Lower leg skin (tissue), 4 donors: ENCODE results near the gene TTC3. TPM values are rescaled to one million over a fixed set of nuclear protein-coding genes. Genes with fewer than 3 reads are reported as not detected.

Experiments used
- DNase-seq, 2 donors: peaks; one replicate each; pipeline ENCODE4 v3.0.0-alpha.2; 2019; ENCODE audit warnings: low spot score in 2 of 2
- H3K4me3 ChIP-seq: fragments of 200-600 bp; sonication (generic); 2 replicates; pipeline ENCODE4 v1.5.1; 2017; ENCODE audit warnings: mild to moderate bottlenecking, low read depth; ENCODE audit not compliant: poor library complexity, severe bottlenecking
- POLR2A ChIP-seq, 2 donors: fragments of 450-650 bp; IDR thresholded peaks; one replicate each; pipeline ENCODE4 v1.6.1; 2016 to 2017; ENCODE audit warnings: antibody characterized with exemption in 2 of 2, mild to moderate bottlenecking in 1 of 2, moderate library complexity in 1 of 2
- WGBS, 2 donors: methylation state at CpG; one replicate each; pipeline ENCODE4 v1.1.5; 2018; 5-methylcytosine and 5-hydroxymethylcytosine counted together
- intact Hi-C: fragments of 100-400 bp; cut with DNase I; formaldehyde crosslinking; loops from one replicate; pipeline ENCODE4 v1.15.0; 2023; ENCODE audit warnings: low total_unique reads
- total RNA-seq, 4 donors: library from RNA; depleted of rRNA; stranded (reverse); fragments of >200 nt; gene quantifications; one replicate each; pipeline ENCODE4 v1.1.0, GENCODE V29; 2016
- TF ChIP-seq, protein P1 (sequence below), 3 donors: fragments of 450-650 bp; IDR thresholded peaks; one replicate each; pipeline ENCODE4 v1.5.1; 2016; ENCODE audit warnings: antibody characterized with exemption in 3 of 3, mild to moderate bottlenecking in 3 of 3, moderate library complexity in 2 of 3

TTC3 gene
- total RNA-seq, 4 donors from 2014 or later = 77.6 to 111 (median 92.0) TPM

GRCh38 chr21:37230632-37231248 lies 157.7 kb downstream of the TTC3 start:
- 89 to 91% methylated on average over 23 of the region's 23 CpGs for WGBS, 2 donors
- intact Hi-C loops = no loop called here
- no peak for TF ChIP-seq POLR2A (IDR thresholded peaks at IDR 0.05)
- TF ChIP-seq, protein P1, sequence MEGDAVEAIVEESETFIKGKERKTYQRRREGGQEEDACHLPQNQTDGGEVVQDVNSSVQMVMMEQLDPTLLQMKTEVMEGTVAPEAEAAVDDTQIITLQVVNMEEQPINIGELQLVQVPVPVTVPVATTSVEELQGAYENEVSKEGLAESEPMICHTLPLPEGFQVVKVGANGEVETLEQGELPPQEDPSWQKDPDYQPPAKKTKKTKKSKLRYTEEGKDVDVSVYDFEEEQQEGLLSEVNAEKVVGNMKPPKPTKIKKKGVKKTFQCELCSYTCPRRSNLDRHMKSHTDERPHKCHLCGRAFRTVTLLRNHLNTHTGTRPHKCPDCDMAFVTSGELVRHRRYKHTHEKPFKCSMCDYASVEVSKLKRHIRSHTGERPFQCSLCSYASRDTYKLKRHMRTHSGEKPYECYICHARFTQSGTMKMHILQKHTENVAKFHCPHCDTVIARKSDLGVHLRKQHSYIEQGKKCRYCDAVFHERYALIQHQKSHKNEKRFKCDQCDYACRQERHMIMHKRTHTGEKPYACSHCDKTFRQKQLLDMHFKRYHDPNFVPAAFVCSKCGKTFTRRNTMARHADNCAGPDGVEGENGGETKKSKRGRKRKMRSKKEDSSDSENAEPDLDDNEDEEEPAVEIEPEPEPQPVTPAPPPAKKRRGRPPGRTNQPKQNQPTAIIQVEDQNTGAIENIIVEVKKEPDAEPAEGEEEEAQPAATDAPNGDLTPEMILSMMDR (IDR thresholded peaks at IDR 0.05) = no peak
- DNase-seq = peak in 1 of 2 donors; percentile 69
- no peak overlapping the region for H3K4me3 ChIP-seq

DNA sequence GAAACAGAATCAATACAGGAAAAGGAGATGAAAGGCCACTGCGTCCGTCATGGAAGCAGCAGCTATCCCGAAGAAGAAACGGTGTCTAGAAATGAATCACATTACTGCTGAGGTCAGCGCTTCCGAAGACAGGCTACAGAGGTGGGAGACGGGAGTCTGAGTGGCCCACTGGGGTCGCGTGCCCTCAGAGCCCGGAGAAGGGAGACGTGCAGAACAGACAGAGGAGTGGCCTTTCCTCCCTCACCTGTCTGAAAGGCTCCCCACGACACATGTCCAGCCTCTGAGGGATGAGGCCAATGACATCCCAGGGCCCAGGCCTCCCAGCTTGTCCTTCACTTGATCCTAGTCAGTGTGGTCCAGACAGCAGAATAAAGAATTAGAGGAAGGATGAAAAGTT lies 158.2 kb downstream of the TTC3 start:
- TF ChIP-seq, protein P1 (IDR thresholded peaks at IDR 0.05) = no peak
- no peak for TF ChIP-seq POLR2A (IDR thresholded peaks at IDR 0.05)
- peak in 1 of 2 donors; percentile 70 for DNase-seq
- H3K4me3 ChIP-seq = no peak overlapping the region
- WGBS, 2 donors = 92 to 93% methylated on average over 12 of the region's 12 CpGs
- intact Hi-C loops = no loop called here

- DNase-seq = peak in 1 of 2 donors; percentile 62
- H3K4me3 ChIP-seq = no peak overlapping the region
- TF ChIP-seq, protein P1 (IDR thresholded peaks at IDR 0.05) = no peak
- TF ChIP-seq POLR2A (IDR thresholded peaks at IDR 0.05) = no peak
- WGBS, 2 donors = 94 to 97% methylated on average over 15 to 16 of the region's 16 CpGs
- intact Hi-C loops = no loop called here
These were observed 158.6 kb downstream of the TTC3 start for GRCh38 chr21:37231671-37232070.

- WGBS, 2 donors = 90 to 94% methylated on average over 19 of the region's 19 CpGs
- no peak for TF ChIP-seq POLR2A (IDR thresholded peaks at IDR 0.05)
- TF ChIP-seq, protein P1 (IDR thresholded peaks at IDR 0.05) = no peak
- DNase-seq = peak in 1 of 2 donors; percentile 7
- H3K4me3 ChIP-seq = no peak overlapping the region
- intact Hi-C loops = no loop called here
These were observed 159.4 kb downstream of the TTC3 start for GRCh38 chr21:37232274-37233018.

- 88 to 96% methylated on average over 9 of the region's 9 CpGs for WGBS, 2 donors
- intact Hi-C loops = no loop called here
- no peak overlapping the region for H3K4me3 ChIP-seq
- peak in 1 of 2 donors; percentile 37 for DNase-seq
- TF ChIP-seq, protein P1 (IDR thresholded peaks at IDR 0.05) = no peak
- TF ChIP-seq POLR2A (IDR thresholded peaks at IDR 0.05) = no peak
These were observed 160.6 kb downstream of the TTC3 start for GRCh38 chr21:37233551-37234146.
